ENCODE data around the gene NPR2.
A peak's percentile ranks its signal among the peaks of the same experiment; 100 is the strongest.

NPR2 gene

GRCh38 chr9:35826071-35826701, 34.8 kb downstream of the NPR2 start:
- ATAC-seq (ENCODE audit: insufficient read depth, low read depth) (peak; percentile 38; the same call in 2 of the 3 replicates), DNase-seq (peak; percentile 39)
- Histone ChIP-seq H3K9ac (ENCODE audit: low read depth, low read length) (no peak overlapping the region), H4K20me1 (ENCODE audit: insufficient read depth, low read length) (no peaks in the 10 kb centered on the region), H3K36me3 (ENCODE audit: insufficient read depth, low read length) (no peaks in the 10 kb centered on the region), H3K4me3 (ENCODE audit: low read depth in 1 of 2, low read length in 2 of 2) (no peak overlapping the region), H3K4me1 (ENCODE audit: insufficient read depth, low read length) (peaks cover 24% of the 10 kb centered on the region), H3K27me3 (ENCODE audit: insufficient read depth, low read length, poor library complexity) (no peaks in the 10 kb centered on the region), H3K27ac (ENCODE audit: low read length) (no peak overlapping the region), H3K79me2 (ENCODE audit: insufficient read depth, low read length) (no peaks in the 10 kb centered on the region; the same call in 1 of the 2 replicates), H3K4me2 (ENCODE audit: insufficient read depth, low read length) (no peak overlapping the region), H2AFZ (ENCODE audit: low read depth, low read length) (no peak overlapping the region), H3K9me3 (ENCODE audit: insufficient read depth, low read length, severe bottlenecking) (no peaks in the 10 kb centered on the region)
- TF ChIP-seq EZH2 (IDR thresholded peaks at IDR 0.05; ENCODE audit: borderline replicate concordance, low read depth, low read length, severe bottlenecking) (no peak), CTCF (IDR thresholded peaks at IDR 0.05; ENCODE audit: borderline replicate concordance, extremely low read depth, low read length, poor library complexity, severe bottlenecking) (peak; percentile 80)

- Histone ChIP-seq H2AFZ (ENCODE audit: low read depth, low read length) (no peak overlapping the region), H3K79me2 (ENCODE audit: insufficient read depth, low read length) (no peaks in the 10 kb centered on the region; the same call in 1 of the 2 replicates), H3K4me1 (ENCODE audit: insufficient read depth, low read length) (peaks cover 24% of the 10 kb centered on the region), H3K36me3 (ENCODE audit: insufficient read depth, low read length) (no peaks in the 10 kb centered on the region), H3K27ac (ENCODE audit: low read length) (no peak overlapping the region), H3K9me3 (ENCODE audit: insufficient read depth, low read length, severe bottlenecking) (no peaks in the 10 kb centered on the region), H3K9ac (ENCODE audit: low read depth, low read length) (no peak overlapping the region), H3K4me3 (ENCODE audit: low read depth in 1 of 2, low read length in 2 of 2) (no peak overlapping the region), H4K20me1 (ENCODE audit: insufficient read depth, low read length) (no peaks in the 10 kb centered on the region), H3K27me3 (ENCODE audit: insufficient read depth, low read length, poor library complexity) (no peaks in the 10 kb centered on the region), H3K4me2 (ENCODE audit: insufficient read depth, low read length) (no peak overlapping the region)
- TF ChIP-seq CTCF (IDR thresholded peaks at IDR 0.05; ENCODE audit: borderline replicate concordance, extremely low read depth, low read length, poor library complexity, severe bottlenecking) (no peak), EZH2 (IDR thresholded peaks at IDR 0.05; ENCODE audit: borderline replicate concordance, low read depth, low read length, severe bottlenecking) (no peak)
- ATAC-seq (ENCODE audit: insufficient read depth, low read depth) = no peak
- DNase-seq = no peak
Observed at GRCh38 chr9:35827486-35827885, 36.1 kb downstream of the NPR2 start.

GRCh38 chr9:35828716-35829083, 37.3 kb downstream of the NPR2 start, which contains the start of gene FAM221B:
Gene FAM221B, minus strand, starts transcription at chr9:35828732. Its CDS starts 2,571 bp downstream, at chr9:35826161.
- no peaks in the 10 kb centered on the region for H3K36me3 ChIP-seq (ENCODE audit: insufficient read depth, low read length)
- no peaks in the 10 kb centered on the region for H3K27me3 ChIP-seq (ENCODE audit: insufficient read depth, low read length, poor library complexity)
- H3K4me1 ChIP-seq (ENCODE audit: insufficient read depth, low read length) = peaks cover 28% of the 10 kb centered on the region
- no peaks in the 10 kb centered on the region for H4K20me1 ChIP-seq (ENCODE audit: insufficient read depth, low read length)
- DNase-seq (no peak), ATAC-seq (ENCODE audit: insufficient read depth, low read depth) (no peak)
- TF ChIP-seq CTCF (IDR thresholded peaks at IDR 0.05; ENCODE audit: borderline replicate concordance, extremely low read depth, low read length, poor library complexity, severe bottlenecking) (no peak), EZH2 (IDR thresholded peaks at IDR 0.05; ENCODE audit: borderline replicate concordance, low read depth, low read length, severe bottlenecking) (no peak)
- no peaks in the 10 kb centered on the region for H3K9me3 ChIP-seq (ENCODE audit: insufficient read depth, low read length, severe bottlenecking)
- peak within 1 kb of the TSS; percentile 92 for H3K4me2 ChIP-seq (ENCODE audit: insufficient read depth, low read length)
- peak within 1 kb of the TSS; percentile 65 for H3K9ac ChIP-seq (ENCODE audit: low read depth, low read length)
- H3K79me2 ChIP-seq (ENCODE audit: insufficient read depth, low read length) = no peaks in the 10 kb centered on the region; the same call in 1 of the 2 replicates
- H2AFZ ChIP-seq (ENCODE audit: low read depth, low read length) = peak within 1 kb of the TSS; percentile 99
- H3K27ac ChIP-seq (ENCODE audit: low read length) = peak within 1 kb of the TSS; percentile 76
- H3K4me3 ChIP-seq (ENCODE audit: low read depth in 1 of 2, low read length in 2 of 2) = peak within 1 kb of the TSS; percentile 44 to 71; a peak in 3 of 4 replicates

Data from DND-41 (cell line).